Liver (tissue), 9 donors: ENCODE data around the gene ZNF813. TPM values are rescaled to one million over a fixed set of nuclear protein-coding genes. Genes with fewer than 3 reads are reported as not detected.

ENCODE experiments used
- DNase-seq: peaks from one replicate; pipeline ENCODE4 v3.0.0-alpha.2; 2017; ENCODE audit warnings: low spot score
- H3K27ac ChIP-seq, 2 donors: one replicate each; pipeline ENCODE4 v1.7.0; 2013; ENCODE audit warnings: inconsistent platforms in 2 of 2, low read length in 2 of 2, control low read depth in 1 of 2, low read depth in 1 of 2, mild to moderate bottlenecking in 1 of 2
- H3K27me3 ChIP-seq, 4 donors: one replicate each; pipeline versions ENCODE4 v1.6.1 to v1.7.0; 2013; ENCODE audit warnings: low read length in 3 of 4, inconsistent platforms in 1 of 4, mild to moderate bottlenecking in 1 of 4, moderate library complexity in 1 of 4; ENCODE audit not compliant: control insufficient read depth in 4 of 4, insufficient read depth in 4 of 4
- H3K36me3 ChIP-seq, 4 donors: one replicate each; pipeline versions ENCODE4 v1.6.1 to v1.7.0; 2013; ENCODE audit warnings: low read length in 3 of 4, mild to moderate bottlenecking in 3 of 4, low read depth in 1 of 4, moderate library complexity in 1 of 4; ENCODE audit not compliant: control insufficient read depth in 4 of 4, insufficient read depth in 3 of 4
- H3K4me1 ChIP-seq, 4 donors: one replicate each; pipeline versions ENCODE4 v1.6.1 to v1.7.0; 2013; ENCODE audit warnings: low read length in 3 of 4, mild to moderate bottlenecking in 3 of 4, moderate library complexity in 1 of 4; ENCODE audit not compliant: control insufficient read depth in 4 of 4, insufficient read depth in 4 of 4
- H3K4me3 ChIP-seq, 3 donors: one replicate each; pipeline versions ENCODE4 v1.6.1 to v1.7.0; 2013; ENCODE audit warnings: low read length in 3 of 3, control low read depth in 1 of 3, low read depth in 1 of 3, mild to moderate bottlenecking in 1 of 3
- H3K9ac ChIP-seq, 2 donors: one replicate each; pipeline ENCODE4 v1.7.0; 2013; ENCODE audit warnings: low read length in 2 of 2, mild to moderate bottlenecking in 2 of 2, moderate library complexity in 2 of 2, control low read depth in 1 of 2, low read depth in 1 of 2
- H3K9me3 ChIP-seq, 4 donors: one replicate each; pipeline versions ENCODE4 v1.6.1 to v1.7.0; 2013; ENCODE audit warnings: low read length in 3 of 4; ENCODE audit not compliant: control insufficient read depth in 4 of 4
- ATF3 ChIP-seq: IDR thresholded peaks from 2 replicates; pipeline ENCODE4 v1.6.1; 2016; ENCODE audit warnings: antibody characterized with exemption
- EGR1 ChIP-seq, 2 donors: IDR thresholded peaks; 2 replicates each; pipeline ENCODE4 v1.6.1; 2016 to 2018; ENCODE audit warnings: antibody characterized with exemption in 2 of 2, low read depth in 2 of 2
- FOXA1 ChIP-seq: IDR thresholded peaks from 2 replicates; pipeline ENCODE4 v1.6.1; 2016; ENCODE audit warnings: antibody characterized with exemption
- FOXA2 ChIP-seq: IDR thresholded peaks from 2 replicates; pipeline ENCODE4 v1.6.1; 2016; ENCODE audit warnings: antibody characterized with exemption
- GABPA ChIP-seq, 2 donors: IDR thresholded peaks in 1 of 2; conservative IDR thresholded peaks in 1 of 2; 2 replicates each; pipeline ENCODE4 v1.6.1; 2016; ENCODE audit warnings: antibody characterized with exemption in 2 of 2, mild to moderate bottlenecking in 1 of 2, moderate library complexity in 1 of 2
- HNF4G ChIP-seq: IDR thresholded peaks from 2 replicates; pipeline ENCODE4 v1.6.1; 2016; ENCODE audit warnings: antibody characterized with exemption
- MAX ChIP-seq: IDR thresholded peaks from 2 replicates; pipeline ENCODE4 v1.6.1; 2016; ENCODE audit warnings: antibody characterized with exemption
- NR2F2 ChIP-seq: IDR thresholded peaks from 2 replicates; pipeline ENCODE4 v1.6.1; 2016; ENCODE audit warnings: antibody characterized with exemption
- RAD21 ChIP-seq, 2 donors: IDR thresholded peaks; 2 replicates each; pipeline ENCODE4 v1.6.1; 2016; ENCODE audit warnings: antibody characterized with exemption in 2 of 2, mild to moderate bottlenecking in 2 of 2
- RXRA ChIP-seq, 2 donors: IDR thresholded peaks; 2 replicates each; pipeline ENCODE4 v1.6.1; 2017 to 2018; ENCODE audit warnings: antibody characterized with exemption in 2 of 2, mild to moderate bottlenecking in 1 of 2
- SP1 ChIP-seq: IDR thresholded peaks from 2 replicates; pipeline ENCODE4 v1.6.1; 2018; ENCODE audit warnings: antibody characterized with exemption, mild to moderate bottlenecking
- TAF1 ChIP-seq: conservative IDR thresholded peaks from 2 replicates; pipeline ENCODE4 v1.6.1; 2016; ENCODE audit warnings: antibody characterized with exemption, mild to moderate bottlenecking
- YY1 ChIP-seq: IDR thresholded peaks from 2 replicates; pipeline ENCODE4 v1.6.1; 2016; ENCODE audit warnings: antibody characterized with exemption, mild to moderate bottlenecking
- WGBS: extraction: QIAGEN DNeasy Blood & Tissue Kit; methylation state at CpG from one replicate; pipeline ENCODE4 v1.1.7; 2013; 5-methylcytosine and 5-hydroxymethylcytosine counted together
- polyA plus RNA-seq, 2 donors: library from polyadenylated mRNA; stranded (reverse) in 1 of 2; unstranded in 1 of 2; fragments of 200-250 nt in 1 of 2; fragments of >200 nt in 1 of 2; fragmentation: Nextera tagmentation in 1 of 2; extraction: Ambion mirVana in 1 of 2; gene quantifications; one replicate each; pipeline versions ENCODE4 v1.2.1 to v1.2.3, GENCODE V29; 2013 to 2015
- total RNA-seq, 2 donors: library from RNA; depleted of rRNA; stranded (reverse); fragments of >200 nt; gene quantifications; one replicate each; pipeline ENCODE4 v1.2.3, GENCODE V29; 2014
- TF ChIP-seq, protein P1 (sequence below): fragments of 150-350 bp; IDR thresholded peaks from 2 replicates; pipeline ENCODE4 v1.5.1; 2017; ENCODE audit warnings: improper control_type of control experiment, low read depth, low read length; ENCODE audit not compliant: missing input control
- TF ChIP-seq, protein P2 (sequence below): IDR thresholded peaks from 2 replicates; pipeline ENCODE4 v1.6.1; 2016; ENCODE audit warnings: antibody characterized with exemption, mild to moderate bottlenecking
- donor health status: healthy.
- donor health status: healthy.
- donor health status: healthy.
- donor health status: healthy.
- donor health status: healthy.

Gene ZNF813
- total and polyA plus RNA-seq, 4 donors = 0.35 to 4.1 (median 1.2) TPM

DNA sequence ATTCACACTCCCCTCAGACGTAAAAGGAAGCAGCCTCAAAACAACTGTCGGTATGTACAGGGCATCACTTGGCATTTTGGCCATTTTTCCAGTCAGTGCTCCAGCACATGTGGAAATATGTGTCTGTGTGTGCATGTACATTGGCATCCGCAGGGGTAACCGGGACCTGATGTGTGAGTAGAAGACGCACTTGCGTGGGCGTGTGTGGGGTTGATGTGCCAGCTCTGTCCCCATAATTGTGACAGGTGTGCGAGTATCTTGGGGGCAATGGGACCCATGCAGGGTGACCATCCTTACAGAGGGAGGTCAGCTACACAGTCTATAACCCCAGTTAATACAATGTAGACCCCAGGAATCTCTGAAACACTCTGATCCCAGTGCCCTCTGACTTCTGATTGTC, 63.1 kb downstream of the ZNF813 start:
- H3K27ac ChIP-seq = no peak overlapping the region
- 97% methylated on average over 8 of the region's 8 CpGs for WGBS
- H3K36me3 ChIP-seq = no peaks in the 10 kb centered on the region
- no peak for TF ChIP-seq RAD21 (IDR thresholded peaks at IDR 0.05)
- no peak for TF ChIP-seq MAX
- no peak for TF ChIP-seq HNF4G
- TF ChIP-seq FOXA1 = no peak
- no peak for TF ChIP-seq RXRA (IDR thresholded peaks at IDR 0.05)
- TF ChIP-seq ATF3 = no peak
- no peak for TF ChIP-seq EGR1 (IDR thresholded peaks at IDR 0.05; ENCODE audit: low read depth in 2 of 2)
- no peak for TF ChIP-seq FOXA2
- no peak for TF ChIP-seq SP1
- TF ChIP-seq TAF1 = no peak
- TF ChIP-seq GABPA (IDR thresholded peaks at IDR 0.05 in 1 of 2, conservative IDR thresholded peaks at IDR 0.05 in 1 of 2) = no peak
- TF ChIP-seq, protein P1, sequence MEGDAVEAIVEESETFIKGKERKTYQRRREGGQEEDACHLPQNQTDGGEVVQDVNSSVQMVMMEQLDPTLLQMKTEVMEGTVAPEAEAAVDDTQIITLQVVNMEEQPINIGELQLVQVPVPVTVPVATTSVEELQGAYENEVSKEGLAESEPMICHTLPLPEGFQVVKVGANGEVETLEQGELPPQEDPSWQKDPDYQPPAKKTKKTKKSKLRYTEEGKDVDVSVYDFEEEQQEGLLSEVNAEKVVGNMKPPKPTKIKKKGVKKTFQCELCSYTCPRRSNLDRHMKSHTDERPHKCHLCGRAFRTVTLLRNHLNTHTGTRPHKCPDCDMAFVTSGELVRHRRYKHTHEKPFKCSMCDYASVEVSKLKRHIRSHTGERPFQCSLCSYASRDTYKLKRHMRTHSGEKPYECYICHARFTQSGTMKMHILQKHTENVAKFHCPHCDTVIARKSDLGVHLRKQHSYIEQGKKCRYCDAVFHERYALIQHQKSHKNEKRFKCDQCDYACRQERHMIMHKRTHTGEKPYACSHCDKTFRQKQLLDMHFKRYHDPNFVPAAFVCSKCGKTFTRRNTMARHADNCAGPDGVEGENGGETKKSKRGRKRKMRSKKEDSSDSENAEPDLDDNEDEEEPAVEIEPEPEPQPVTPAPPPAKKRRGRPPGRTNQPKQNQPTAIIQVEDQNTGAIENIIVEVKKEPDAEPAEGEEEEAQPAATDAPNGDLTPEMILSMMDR = no peak
- H3K4me1 ChIP-seq = no peaks in the 10 kb centered on the region
- no peak overlapping the region for H3K4me3 ChIP-seq
- no peak for DNase-seq
- no peaks in the 10 kb centered on the region for H3K27me3 ChIP-seq
- no peak overlapping the region for H3K9ac ChIP-seq
- peaks cover 2 to 12% (median 6%) of the 10 kb centered on the region in 4 donors for H3K9me3 ChIP-seq

GRCh38 chr19:53531457-53531856, 63.9 kb downstream of the ZNF813 start:
- no peak overlapping the region for H3K27ac ChIP-seq
- H3K9ac ChIP-seq = no peak overlapping the region
- DNase-seq = no peak
- no peak overlapping the region for H3K4me3 ChIP-seq
- H3K27me3 ChIP-seq = no peaks in the 10 kb centered on the region
- no peaks in the 10 kb centered on the region for H3K4me1 ChIP-seq
- peaks cover 2 to 8% (median 3%) of the 10 kb centered on the region in 4 donors for H3K9me3 ChIP-seq
- no peak for TF ChIP-seq GABPA (IDR thresholded peaks at IDR 0.05 in 1 of 2, conservative IDR thresholded peaks at IDR 0.05 in 1 of 2)
- TF ChIP-seq NR2F2 = no peak
- TF ChIP-seq MAX = no peak
- TF ChIP-seq ATF3 = no peak
- no peak for TF ChIP-seq FOXA1
- no peak for TF ChIP-seq TAF1
- TF ChIP-seq RAD21 (IDR thresholded peaks at IDR 0.05) = no peak
- TF ChIP-seq YY1 = no peak
- no peak for TF ChIP-seq FOXA2
- TF ChIP-seq HNF4G = no peak
- TF ChIP-seq, protein P2, sequence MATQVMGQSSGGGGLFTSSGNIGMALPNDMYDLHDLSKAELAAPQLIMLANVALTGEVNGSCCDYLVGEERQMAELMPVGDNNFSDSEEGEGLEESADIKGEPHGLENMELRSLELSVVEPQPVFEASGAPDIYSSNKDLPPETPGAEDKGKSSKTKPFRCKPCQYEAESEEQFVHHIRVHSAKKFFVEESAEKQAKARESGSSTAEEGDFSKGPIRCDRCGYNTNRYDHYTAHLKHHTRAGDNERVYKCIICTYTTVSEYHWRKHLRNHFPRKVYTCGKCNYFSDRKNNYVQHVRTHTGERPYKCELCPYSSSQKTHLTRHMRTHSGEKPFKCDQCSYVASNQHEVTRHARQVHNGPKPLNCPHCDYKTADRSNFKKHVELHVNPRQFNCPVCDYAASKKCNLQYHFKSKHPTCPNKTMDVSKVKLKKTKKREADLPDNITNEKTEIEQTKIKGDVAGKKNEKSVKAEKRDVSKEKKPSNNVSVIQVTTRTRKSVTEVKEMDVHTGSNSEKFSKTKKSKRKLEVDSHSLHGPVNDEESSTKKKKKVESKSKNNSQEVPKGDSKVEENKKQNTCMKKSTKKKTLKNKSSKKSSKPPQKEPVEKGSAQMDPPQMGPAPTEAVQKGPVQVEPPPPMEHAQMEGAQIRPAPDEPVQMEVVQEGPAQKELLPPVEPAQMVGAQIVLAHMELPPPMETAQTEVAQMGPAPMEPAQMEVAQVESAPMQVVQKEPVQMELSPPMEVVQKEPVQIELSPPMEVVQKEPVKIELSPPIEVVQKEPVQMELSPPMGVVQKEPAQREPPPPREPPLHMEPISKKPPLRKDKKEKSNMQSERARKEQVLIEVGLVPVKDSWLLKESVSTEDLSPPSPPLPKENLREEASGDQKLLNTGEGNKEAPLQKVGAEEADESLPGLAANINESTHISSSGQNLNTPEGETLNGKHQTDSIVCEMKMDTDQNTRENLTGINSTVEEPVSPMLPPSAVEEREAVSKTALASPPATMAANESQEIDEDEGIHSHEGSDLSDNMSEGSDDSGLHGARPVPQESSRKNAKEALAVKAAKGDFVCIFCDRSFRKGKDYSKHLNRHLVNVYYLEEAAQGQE = no peak
- WGBS = 53% methylated on average over 4 of the region's 4 CpGs
- H3K36me3 ChIP-seq = no peaks in the 10 kb centered on the region
